Limb (tissue), 2 donors: Measurements from ENCODE around the gene GLDC.

Experiments used
- DNase-seq, 2 donors: peaks; one replicate each; pipeline ENCODE4 v3.0.0-alpha.2; 2016; ENCODE audit errors: extremely low spot score in 2 of 2

GLDC gene

GRCh38 chr9:6620796-6621195 is 24.7 kb downstream of the GLDC start:
- DNase-seq = no peak

- no peak for DNase-seq
These were observed 25.2 kb downstream of the GLDC start for GRCh38 chr9:6620353-6620752.

- no peak for DNase-seq
These were observed 25.6 kb downstream of the GLDC start for GRCh38 chr9:6619909-6620308.

DNA sequence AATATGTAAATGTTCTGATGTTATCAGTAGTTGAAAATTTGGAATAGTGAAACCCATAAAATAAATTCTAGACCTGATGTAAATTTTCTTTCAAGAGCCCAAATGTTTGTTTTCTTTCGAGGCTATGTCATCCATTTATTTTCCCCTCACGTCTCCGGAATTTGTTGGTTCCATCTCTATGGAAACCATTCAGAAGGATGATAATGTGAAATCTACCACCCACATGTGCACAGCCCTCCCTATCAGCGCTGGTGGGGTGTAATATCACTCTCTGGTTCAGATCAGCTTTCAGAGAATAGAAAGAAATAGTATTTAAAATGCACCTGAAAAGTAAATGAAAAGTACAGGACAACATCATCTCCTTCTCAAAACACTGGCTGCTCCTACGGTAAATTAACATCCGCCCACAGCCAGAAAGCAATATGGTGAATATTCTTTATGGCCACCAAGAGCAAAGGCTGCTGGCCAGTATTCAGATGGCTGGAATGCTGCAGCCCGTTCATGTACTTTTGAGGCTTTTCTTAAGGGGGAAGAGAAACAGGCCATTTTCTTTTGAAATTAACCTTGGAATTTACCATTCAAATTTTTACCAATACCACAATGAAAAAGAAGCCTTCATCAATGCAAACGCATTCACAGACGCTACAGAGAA is 28.5 kb downstream of the GLDC start:
- DNase-seq = no peak

DNA sequence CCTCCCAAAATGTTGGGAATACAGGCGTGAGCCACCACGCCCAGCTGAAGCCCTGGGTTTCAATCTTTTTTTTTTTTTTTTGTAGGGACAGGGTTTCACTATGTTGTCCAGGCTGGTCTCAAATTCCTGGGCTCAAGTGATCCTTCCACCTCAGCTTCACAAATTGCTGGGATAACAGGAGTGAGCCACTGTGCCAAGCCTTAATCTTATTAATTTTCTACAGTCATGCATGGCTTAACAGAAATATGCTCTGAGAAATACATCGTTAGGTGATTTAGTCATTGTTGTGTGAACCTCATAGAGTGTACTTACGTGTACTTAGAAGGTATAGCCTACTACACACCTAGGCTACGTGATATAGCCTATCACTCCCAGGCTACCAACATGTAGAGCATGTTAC is 31.0 kb downstream of the GLDC start:
- DNase-seq = no peak

- no peak for DNase-seq
These were observed 33.7 kb downstream of the GLDC start for GRCh38 chr9:6611865-6612264.

GRCh38 chr9:6610073-6610472 is 35.5 kb downstream of the GLDC start:
- DNase-seq = no peak

GRCh38 chr9:6609497-6610016 is 36.0 kb downstream of the GLDC start:
- no peak for DNase-seq

DNA sequence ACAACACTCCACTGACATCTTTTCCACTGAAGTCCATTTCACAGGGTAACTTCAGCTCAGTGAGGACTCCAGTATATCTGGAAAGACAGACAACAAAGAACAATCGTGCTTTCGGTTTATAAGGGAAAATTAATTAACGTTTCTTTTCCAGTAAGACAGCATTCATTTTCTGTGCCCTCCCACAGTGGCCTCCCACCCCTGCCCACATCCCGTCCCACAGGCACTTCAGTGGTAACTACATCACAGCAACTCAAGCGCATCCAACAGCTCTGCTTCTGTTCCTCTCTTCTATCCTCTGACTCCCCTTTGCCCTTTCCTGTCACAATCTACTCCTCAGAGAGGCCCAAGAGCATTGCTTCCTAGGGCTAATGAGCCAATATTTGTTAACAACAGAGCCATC is 40.3 kb downstream of the GLDC start:
- DNase-seq = no peak

DNA sequence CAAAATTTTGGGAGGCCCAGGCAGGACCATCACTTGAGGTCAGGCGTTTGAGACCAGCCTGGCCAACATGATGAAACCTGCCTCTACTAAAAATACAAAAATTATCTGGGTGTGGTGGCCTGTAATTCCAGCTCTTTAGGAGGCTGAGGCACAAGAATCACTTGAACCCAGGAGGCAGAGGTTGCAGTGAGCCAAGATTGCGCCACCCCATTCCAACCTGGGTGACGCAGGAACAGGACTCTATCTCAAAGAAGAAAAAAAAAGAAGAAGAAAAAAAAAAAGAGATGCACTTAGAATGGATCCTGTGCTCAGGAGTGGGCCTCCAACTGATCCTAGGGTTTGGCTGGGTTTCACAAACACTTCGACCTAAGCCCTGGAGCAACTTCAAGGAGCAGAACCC is 45.1 kb downstream of the GLDC start:
- DNase-seq = no peak

DNA sequence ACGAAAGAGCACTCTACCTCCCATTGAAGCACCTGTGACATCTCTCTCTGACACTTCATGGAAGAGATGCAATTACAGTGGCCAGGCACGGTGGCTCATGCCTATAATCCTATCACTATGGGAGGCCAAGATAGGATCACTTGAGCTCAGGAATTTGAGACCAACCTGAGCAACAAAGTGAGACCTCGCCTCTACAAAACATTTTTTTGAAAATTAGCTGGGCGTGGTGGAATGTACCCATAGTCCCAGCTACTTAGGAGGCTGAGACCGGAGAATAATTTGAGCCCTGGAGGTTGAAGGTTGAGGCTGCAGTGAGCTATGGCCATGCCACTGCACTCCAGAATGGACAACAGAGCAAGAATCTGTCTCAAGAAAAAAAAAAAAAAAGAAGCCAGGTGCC is 45.5 kb downstream of the GLDC start:
- no peak for DNase-seq

GRCh38 chr9:6598249-6598725 is 47.2 kb downstream of the GLDC start:
- no peak for DNase-seq

DNA sequence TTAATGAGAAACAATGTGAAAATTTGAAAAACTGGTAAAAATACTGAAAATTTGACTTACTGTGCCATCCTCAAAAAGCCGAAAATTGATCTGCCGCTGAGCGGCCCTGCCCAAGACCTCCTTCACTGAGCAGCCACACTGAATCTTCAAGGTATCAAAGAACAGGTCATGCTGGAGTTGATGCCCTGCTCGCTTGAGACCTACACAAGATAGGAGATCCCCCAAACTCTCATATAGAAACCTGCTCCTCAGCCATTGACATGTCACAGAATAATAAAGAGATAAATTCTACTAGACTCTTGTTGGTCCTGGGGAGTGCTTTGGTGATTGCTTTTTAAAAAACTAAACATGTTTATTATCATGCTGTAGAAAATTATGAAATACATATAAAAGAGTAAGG is 52.7 kb downstream of the GLDC start:
- DNase-seq = no peak

DNA sequence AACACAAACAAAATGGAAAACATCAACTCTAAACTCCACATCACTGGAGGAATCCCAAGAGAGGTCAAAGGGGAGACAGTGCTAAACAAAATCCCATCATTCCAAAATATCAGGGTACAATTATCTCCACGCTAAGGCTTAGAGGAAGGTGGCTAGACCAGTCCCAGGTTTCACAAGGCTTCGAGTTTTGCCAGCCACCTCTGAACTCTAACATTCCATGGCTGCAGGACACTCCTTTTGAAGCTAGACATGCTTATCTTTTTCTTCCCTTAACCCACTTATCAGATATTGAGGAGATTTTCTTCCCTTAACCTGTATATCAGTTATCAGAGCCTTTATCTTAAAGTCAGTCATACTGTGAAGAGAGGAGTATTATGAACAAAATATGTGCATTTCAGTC is 53.3 kb downstream of the GLDC start:
- no peak for DNase-seq

GRCh38 chr9:6590772-6591384 is 54.7 kb downstream of the GLDC start:
- DNase-seq = no peak

DNA sequence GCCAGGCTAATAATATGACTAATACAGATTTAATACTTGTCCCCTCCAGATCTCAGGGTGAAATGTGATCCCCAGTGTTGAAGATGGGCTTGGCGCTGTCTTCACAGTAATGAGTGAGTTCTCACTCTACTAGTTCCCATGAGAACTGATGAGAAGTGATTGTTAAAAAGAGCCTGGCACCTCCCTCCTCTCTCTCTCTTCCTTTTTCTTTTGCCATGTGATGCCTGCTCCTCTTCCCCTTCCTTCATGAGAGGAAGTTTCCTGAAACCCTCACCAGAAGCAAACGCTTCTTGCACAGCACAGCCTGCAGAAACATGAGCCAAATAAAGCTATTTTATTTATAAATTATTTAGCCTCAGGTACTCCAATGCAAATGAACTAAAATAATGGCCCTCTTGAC is 55.2 kb downstream of the GLDC start:
- no peak for DNase-seq

DNA sequence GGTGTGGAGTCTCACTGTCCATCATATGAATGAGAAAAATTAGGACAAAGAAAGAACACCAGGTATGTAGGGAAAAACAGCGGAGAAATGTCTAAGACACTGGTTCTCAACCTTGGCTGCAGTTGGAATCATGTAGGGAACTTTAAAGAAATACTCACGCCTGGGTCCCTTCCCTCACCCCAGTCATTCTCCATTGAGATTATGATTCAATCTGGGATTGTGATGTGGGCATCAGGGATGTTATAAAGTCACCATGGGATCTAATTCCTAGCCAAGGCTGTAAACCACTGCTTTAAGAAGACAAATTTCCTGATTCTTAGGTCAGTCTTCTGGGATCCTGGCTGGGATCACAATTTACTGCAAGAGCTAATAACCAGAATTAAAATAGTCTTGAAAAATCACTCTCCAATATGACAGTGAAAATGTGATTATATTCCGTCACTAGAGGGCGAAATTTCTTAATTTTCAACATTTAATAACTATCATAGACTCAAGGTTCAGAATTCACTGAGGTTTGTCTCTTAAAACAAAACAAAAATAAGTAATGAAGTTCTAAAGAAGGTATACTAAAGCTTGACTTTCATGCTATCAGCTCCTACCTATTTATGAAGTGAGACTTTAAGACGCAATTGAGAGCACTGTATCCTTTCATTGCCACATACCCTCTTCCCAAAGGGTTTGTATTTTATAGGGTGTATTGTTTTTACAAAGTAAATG is 60.5 kb downstream of the GLDC start:
- DNase-seq = peak in 1 of 2 donors; percentile 42

DNA sequence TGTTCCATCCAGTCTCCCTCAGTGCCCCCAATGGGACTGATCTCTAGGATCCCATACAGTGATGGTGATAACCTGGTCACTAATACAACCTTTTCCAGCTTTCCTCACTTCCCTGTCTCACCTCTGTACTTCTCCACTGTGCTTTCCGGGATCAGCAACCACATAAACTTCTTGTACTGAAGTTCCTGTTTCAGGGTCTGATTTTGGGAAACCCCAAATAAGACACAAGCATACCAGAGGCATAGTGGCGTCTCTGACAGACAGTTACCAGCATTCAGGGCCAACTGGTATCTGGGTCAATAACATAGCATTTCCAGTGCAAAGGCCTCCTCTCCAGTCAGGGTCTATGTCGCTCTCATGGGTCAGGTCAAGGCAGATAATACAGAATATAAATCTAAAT is 64.3 kb downstream of the GLDC start:
- no peak for DNase-seq

- DNase-seq = no peak
These were observed 65.9 kb downstream of the GLDC start for GRCh38 chr9:6579613-6580012.

DNA sequence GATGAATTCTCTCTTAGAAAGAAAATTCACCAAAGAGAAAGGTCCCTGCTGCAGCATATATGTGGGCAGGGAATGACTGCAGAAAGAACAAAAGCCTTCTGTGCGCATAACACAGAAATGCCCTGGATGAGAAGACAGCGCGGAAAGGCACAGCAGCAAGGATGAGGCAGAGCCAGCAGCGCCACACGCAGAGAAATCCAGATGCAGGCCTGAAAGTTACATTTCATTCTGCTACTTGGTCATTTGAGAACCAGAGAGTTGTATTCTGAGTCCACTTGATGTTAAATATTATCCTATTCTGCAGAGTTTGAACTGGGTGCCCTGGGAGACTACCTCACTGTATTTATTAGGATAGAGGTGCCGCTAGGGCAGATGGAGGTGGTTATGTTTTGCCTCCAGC is 68.5 kb downstream of the GLDC start:
- no peak for DNase-seq

DNA sequence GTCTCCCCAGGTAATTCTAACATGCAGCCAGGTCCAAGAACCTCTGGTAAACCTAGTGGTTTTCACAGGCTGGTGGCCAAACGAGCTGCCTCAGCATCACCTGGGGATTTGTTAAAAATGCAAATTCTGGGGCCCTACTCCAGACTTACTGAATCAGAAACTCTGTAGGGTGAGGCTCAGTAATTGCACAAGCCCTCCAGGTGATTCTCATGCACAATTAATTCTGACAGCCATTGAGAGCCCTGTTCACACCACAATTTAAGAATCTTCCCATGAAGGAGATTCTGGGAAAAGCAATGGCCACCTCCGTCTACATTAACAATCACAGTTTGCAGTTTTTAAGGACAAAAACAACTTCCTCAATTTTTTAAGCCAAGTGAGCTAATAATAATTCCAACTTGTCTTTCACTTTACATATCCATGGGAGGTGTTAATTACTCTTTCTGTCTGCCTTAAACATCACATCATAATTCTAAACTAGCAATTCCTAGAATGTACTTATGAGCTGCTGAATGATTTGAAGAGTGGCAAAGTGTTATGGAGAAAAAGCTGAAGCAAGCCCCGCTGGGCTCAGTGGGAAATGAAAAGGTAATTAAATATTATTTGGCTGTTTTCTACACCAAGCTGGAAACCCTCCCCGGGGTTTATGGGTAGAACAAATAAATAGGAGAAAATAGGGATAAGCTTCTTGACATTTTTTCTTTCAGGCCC is 70.0 kb downstream of the GLDC start:
- no peak for DNase-seq

- no peak for DNase-seq
These were observed 78.4 kb downstream of the GLDC start for GRCh38 chr9:6567140-6567591.
